ENCODE measurements around the gene CDA. TPM values are rescaled to one million over a fixed set of nuclear protein-coding genes. Genes with fewer than 3 reads are reported as not detected.
A peak's percentile ranks its signal among the peaks of the same experiment; 100 is the strongest.

Gene CDA
- total and polyA plus RNA-seq, 9 of the 15 experiments (the other 6 are each of a cell fraction or from before 2014, with no cell fraction given): not detected

- TF ChIP-seq, protein P1, sequence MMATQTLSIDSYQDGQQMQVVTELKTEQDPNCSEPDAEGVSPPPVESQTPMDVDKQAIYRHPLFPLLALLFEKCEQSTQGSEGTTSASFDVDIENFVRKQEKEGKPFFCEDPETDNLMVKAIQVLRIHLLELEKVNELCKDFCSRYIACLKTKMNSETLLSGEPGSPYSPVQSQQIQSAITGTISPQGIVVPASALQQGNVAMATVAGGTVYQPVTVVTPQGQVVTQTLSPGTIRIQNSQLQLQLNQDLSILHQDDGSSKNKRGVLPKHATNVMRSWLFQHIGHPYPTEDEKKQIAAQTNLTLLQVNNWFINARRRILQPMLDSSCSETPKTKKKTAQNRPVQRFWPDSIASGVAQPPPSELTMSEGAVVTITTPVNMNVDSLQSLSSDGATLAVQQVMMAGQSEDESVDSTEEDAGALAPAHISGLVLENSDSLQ (IDR thresholded peaks at IDR 0.05): peak; percentile 83
- TF ChIP-seq SAFB (IDR thresholded peaks at IDR 0.05; ENCODE audit: borderline replicate concordance, low read depth, low read length) (no peak), PRPF4 (IDR thresholded peaks at IDR 0.05; ENCODE audit: insufficient read depth, low read depth, low read length, poor library complexity, severe bottlenecking) (no peak), SREBF1 (IDR thresholded peaks at IDR 0.05; ENCODE audit: borderline replicate concordance, low read depth, low read length) (no peak), SPI1 (IDR thresholded peaks at IDR 0.05; ENCODE audit: borderline replicate concordance, low read depth, low read length) (peak; percentile 76; the same call in 1 of the 2 replicates), CREB1 (IDR thresholded peaks at IDR 0.05) (peak; percentile 67), CREB1 (CRISPR knock-in tag; IDR thresholded peaks at IDR 0.05) (no peak), ELF2 (CRISPR knock-in tag; IDR thresholded peaks at IDR 0.05) (peak; percentile 95), EP400 (IDR thresholded peaks at IDR 0.05) (peak; percentile 97), BRF2 (IDR thresholded peaks at IDR 0.05; ENCODE audit: borderline replicate concordance, insufficient read depth, insufficient read length) (no peak), RFX5 (IDR thresholded peaks at IDR 0.05; ENCODE audit: low read depth, low read length) (no peak), DNMT1 (IDR thresholded peaks at IDR 0.05) (no peak), ZBTB17 (CRISPR knock-in tag; IDR thresholded peaks at IDR 0.05) (no peak; the same call in 1 of the 2 replicates), ZNF431 (CRISPR knock-in tag; IDR thresholded peaks at IDR 0.05) (0 out of 2 replicates have a peak, but pooled peaks have one; percentile 49), CHCHD3 (CRISPR knock-in tag; IDR thresholded peaks at IDR 0.05) (no peak), NR3C1 (CRISPR knock-in tag; IDR thresholded peaks at IDR 0.05) (no peak), FUS (optimal IDR thresholded peaks at IDR 0.05; ENCODE audit: low read depth, low read length) (no peak), MAFK (IDR thresholded peaks at IDR 0.05; ENCODE audit: low read length) (no peak), HLTF (IDR thresholded peaks at IDR 0.05) (peak; percentile 44; the same call in 1 of the 2 replicates), EHMT2 (IDR thresholded peaks at IDR 0.05) (peak; percentile 42; the same call in 1 of the 2 replicates), CXXC5 (CRISPR knock-in tag; IDR thresholded peaks at IDR 0.05) (peak; percentile 100), SNAPC5 (CRISPR knock-in tag; IDR thresholded peaks at IDR 0.05) (no peak), JUN (IDR thresholded peaks at IDR 0.05; ENCODE audit: borderline replicate concordance, low read depth, low read length) (no peak; the same call in 1 of the 2 replicates), JUN (CRISPR knock-in tag; IDR thresholded peaks at IDR 0.05; ENCODE audit: borderline replicate concordance) (peak; percentile 74; the same call in 1 of the 2 replicates), KLF13 (tag; IDR thresholded peaks at IDR 0.05; ENCODE audit: borderline replicate concordance, low read depth) (peak; percentile 59; the same call in 1 of the 2 replicates), BACH1 (tag; IDR thresholded peaks at IDR 0.05) (no peak)
- TF ChIP-seq, protein P2, sequence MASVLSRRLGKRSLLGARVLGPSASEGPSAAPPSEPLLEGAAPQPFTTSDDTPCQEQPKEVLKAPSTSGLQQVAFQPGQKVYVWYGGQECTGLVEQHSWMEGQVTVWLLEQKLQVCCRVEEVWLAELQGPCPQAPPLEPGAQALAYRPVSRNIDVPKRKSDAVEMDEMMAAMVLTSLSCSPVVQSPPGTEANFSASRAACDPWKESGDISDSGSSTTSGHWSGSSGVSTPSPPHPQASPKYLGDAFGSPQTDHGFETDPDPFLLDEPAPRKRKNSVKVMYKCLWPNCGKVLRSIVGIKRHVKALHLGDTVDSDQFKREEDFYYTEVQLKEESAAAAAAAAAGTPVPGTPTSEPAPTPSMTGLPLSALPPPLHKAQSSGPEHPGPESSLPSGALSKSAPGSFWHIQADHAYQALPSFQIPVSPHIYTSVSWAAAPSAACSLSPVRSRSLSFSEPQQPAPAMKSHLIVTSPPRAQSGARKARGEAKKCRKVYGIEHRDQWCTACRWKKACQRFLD (CRISPR knock-in tag; IDR thresholded peaks at IDR 0.05): peak; percentile 66; the same call in 1 of the 2 replicates
Measured at GRCh38 chr1:20661207-20662109, 72.6 kb downstream of the CDA start, which contains the start of gene DDOST (continued).
